CMK (cell line): ENCODE measurements around the gene GSG1.

Experiments used
- DNase-seq: peaks from one replicate; pipeline ENCODE4 v3.0.0-alpha.2; 2010; ENCODE audit warnings: low read depth

Gene GSG1

DNA sequence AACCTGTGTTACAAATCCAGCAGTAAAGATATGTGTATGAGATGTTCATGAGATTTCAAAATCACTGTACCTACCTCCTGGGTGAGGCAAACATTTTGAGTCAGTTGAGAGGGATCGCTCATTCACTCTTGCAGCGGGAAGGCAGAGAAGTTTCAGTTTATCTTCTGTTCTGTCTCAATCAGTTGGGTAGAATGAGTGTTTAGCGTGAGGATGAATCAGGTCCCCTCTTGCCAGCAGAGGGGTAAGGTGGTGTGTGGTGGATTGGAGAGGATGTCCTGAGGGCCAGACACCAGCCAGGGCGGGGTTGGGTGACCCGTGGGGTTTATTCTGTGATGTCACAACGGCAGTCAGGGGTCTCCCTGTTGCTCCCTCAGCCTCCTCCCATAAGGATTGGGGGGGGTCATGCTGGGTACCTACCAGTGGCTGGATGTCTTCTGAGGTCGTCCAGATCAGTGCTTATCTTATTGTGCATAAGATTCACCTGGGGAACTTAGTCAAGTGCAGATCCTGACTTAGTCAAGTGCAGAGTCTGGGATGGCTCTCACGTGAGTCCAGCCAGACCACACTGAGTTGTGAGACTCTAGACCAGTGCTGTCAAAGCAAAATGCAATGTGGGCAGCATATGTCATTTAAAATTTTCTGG lies at the start of gene GSG1:
Gene GSG1, minus strand, starts transcription at position 277 of the 643 bp plus-strand sequence. Its CDS starts 155 bp downstream, at position 122.
- no peak for DNase-seq

DNA sequence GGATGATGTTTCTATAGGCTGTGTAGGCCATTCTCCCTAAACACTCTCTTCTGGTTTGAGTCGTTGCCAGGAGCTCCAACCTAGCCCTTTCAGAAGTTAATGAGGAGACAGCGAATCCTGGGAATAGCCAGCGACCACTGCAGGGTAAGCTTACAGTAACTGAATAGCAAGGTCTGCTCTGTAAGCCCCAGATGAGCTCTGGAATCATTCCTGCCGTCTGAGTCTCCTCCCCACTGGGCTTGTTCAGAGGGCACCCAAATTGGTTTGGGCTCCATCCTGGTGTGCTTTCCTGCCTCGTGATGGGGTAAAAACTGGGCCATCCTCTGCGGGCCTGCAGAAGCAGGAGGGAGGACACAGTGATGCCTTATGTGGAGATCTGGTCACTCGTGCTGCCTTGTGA lies 49.7 kb upstream of the GSG1 start:
- no peak for DNase-seq

DNA sequence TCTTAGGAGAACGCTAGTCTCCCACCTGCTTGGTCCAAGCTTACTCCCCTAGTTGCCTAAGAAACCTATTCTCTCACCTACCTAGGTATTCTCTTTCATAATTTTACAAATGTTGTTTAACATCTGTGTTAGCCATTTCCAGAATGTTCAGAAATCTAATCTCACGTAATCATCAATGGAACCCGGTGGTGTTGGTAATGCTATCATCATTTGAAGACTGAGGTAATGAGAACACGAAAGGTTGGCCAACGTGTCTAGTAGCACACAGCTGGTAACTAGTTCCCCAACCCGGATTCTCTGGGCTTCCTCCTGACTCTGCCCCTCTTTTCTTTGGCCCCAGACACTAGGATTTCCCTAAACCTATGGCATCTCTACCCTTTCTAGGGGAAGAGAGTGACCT lies 49.3 kb upstream of the GSG1 start:
- no peak for DNase-seq

DNA sequence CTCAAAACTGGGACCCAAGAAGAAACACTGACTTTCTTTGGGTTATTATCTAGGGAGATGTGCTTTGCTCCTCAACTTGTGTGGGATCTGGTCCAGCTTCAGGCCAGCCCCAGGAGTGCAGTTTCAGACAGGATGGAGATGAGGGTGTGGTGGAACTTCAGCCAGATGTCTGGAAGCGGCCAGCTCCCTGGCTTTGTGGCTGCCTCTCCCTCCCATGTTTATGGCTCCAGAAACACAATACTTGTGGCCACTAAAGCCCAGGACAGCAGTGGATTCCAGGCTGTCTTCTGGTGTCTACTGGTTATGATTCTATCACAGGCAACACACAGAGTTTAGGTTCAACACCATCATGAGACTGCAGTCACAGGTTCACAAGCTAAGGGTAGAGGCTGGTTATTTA lies 48.8 kb upstream of the GSG1 start:
- DNase-seq: no peak

DNA sequence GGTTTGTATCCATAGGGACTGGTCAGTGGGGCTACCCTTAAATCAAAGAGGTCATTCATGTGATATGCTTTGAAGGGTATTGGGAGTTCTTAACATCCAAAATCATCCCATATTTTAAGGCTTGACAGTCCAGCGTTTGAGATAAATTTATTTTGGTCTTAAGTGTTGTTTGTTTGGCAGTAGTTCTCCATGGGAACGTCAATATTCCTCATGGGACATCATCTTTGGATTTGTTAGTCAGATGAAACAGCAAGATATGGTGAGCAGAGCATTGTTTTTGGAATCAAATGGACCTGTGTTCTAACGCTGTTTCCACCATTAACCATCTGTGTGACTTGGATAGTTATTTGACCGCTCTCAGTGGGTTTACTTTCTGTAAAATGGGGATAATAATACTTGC lies 45.9 kb upstream of the GSG1 start:
- no peak for DNase-seq

DNA sequence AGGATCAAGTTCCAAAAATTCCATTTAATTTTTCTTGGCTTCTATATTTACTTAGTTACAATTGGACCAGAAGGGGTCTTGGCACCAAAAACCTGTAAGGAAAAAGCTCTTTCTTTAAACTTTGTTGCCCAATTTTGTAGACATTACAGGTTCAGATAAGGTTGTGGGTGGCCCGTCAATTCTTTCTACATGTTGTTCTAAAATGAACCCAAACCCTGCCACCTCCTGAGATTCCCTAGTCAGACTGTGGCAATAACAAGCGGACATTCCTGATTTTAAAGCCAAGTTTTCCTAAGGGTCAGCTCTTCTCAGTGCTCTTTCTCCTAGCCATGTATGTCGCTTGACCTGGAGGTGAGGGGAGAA lies 45.0 kb upstream of the GSG1 start:
- no peak for DNase-seq

DNA sequence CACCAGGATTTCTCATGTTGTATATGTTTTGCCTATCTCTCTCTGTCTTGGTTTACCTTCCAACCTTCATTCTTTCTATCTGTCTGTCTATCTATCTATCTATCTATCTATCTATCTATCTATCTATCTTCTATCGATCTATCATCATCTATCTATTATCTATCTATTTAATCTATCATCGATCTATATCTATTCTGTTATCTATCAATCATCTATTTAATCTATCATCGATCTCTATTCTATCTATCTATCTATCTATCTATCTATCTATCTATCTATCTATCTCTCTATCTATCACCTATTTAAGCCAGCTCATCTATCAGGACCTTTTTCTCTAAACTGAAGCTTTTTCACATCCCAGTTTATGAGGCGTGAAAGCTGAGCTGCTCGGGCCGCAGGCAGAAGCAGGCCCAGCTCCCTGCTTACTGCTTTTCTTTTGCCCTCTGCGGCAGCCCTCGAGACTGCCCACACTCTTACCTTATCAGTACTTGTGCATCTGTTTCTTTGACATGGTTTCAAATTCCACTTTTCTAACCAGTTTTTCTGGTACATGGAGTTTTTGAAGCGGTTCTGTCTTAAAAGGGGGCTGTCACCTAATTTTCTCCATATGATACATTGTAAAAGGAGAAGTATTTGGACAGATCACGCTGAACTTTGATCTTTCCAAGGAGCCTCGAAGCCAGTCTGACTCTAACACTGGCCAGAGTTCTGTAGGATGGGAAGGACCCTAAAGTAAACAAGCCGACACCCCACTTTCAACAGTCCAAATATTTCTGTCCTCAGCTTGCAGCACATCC lies 44.4 kb upstream of the GSG1 start:
- no peak for DNase-seq

DNA sequence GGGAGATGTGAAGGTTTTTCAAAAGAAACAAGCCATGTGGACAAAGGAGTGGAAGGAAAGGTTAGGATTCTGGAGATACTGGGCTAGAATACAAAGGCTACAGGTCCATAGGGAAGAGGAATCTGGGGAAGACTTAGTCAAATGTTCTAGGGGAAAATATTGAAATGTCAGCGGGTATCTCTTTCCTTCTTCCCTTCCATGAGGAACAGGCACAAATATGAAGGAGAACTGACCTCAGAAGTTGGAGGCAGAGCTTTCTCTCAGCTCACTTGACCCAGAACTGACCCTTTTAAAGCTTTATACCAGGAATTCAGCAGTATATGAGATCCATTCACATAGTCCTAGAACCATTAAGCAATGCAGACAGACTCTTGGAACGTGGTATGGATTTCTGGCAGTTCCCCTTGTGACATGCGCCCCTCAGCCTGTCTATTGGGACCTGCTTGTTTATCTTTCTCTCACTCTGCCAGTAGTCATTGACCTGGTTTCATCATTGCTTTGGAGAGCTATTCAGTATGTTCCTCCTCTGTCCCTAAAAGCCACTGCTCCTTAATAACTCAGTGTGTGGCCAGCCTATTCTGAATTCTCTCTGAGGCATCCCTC lies 43.0 kb upstream of the GSG1 start:
- no peak for DNase-seq

DNA sequence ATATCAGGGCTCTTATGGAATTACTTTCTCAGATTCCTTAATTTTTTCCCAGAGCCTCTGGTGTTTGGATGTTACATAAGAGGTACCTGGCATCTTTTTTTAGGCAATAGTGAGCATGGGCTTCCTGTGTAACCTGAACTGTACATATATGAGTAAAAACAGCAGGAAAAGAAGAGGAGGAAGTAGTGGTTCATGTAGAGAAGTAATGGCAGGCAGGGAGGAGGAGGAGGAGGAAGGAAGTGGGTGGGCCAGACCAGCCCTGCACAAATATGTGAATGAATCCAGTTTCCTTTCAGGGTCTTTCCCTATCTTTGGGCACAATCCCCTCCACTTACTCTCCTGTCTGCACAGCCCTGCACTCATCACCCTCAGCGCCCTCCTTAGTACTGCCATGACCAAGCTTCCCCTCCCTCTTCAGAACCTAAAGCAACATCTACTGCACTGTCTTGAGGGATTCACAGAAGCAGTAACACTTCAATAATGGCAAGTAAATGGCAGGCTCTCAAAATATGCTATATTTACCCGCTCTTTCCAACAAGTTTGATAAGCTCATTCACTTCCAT lies 40.9 kb upstream of the GSG1 start:
- no peak for DNase-seq

DNA sequence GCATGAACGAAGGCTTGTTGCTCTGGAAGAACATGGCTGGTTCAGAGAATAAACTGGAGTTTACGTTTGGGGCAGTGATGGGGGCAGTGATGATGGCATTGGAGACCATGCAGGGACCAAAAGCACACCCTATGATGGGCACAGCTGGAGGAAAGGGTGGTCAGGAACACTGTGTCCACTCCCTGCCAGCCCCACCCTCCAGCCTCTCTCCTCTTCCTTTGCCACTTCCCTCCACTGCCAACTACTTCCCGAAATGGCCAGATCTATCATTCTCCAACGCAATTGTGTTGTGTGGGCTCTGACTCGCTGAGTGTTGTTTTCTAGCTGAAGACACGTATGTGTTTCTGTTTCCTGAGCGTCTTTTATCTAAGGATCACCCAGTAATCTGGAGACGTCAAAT lies 39.3 kb upstream of the GSG1 start:
- DNase-seq: no peak

DNA sequence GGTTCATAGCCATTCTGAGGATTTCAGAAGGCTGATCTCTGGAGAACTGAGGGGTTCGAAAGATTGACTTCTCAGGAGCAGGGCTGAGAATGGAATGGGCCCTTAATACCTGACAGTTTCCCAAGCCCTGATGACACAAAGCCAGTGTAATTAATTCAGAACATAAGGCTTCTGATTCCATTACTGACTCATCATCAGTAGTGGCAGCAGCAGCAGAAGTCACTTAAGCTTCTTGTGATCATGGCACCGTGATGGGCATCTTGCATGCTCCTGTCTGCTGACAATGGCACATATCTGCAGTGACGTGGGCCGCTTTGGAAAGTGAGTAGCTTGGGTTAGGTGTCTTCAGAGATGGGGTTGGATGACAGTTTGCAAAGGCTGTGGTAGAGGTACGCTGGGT lies 38.2 kb upstream of the GSG1 start:
- no peak for DNase-seq

DNA sequence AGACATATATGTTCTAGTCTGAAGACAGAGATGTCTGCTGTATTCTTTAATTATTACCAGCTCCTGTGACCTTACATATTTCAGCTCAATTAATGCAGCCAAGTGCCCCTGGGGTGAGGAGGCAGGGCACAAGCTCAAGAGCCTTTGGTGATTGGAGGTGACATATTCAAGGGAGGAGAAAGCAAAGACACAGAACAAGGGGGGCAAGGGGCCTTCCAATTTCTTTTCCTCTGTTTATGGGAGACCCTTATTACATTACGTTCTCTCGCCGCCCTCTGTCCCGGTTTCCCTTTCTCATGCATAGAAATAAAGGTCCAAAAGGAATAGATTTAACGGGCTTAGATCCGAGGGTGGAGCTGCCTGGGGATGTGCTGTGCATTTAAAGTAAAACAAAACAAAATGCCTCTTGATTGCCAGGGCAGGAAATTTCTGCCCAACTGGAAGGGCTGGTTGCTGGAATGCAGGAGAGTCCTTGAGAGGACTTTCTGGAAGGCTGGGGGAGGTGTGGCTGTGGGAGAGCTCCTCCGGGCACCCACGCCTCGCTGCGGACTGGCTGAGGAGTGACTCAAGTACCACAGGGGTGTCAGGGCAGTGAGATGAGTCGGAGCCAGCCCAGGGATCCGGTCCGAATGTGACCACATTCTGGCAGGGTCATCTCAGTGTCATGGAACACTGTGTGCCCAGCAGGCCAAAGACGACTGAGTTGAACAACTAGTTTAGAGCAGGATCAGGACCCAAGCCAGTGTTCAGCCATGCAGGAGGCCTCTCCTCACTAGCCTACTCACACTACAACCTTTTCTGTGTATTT lies 32.1 kb upstream of the GSG1 start:
- DNase-seq: no peak

DNA sequence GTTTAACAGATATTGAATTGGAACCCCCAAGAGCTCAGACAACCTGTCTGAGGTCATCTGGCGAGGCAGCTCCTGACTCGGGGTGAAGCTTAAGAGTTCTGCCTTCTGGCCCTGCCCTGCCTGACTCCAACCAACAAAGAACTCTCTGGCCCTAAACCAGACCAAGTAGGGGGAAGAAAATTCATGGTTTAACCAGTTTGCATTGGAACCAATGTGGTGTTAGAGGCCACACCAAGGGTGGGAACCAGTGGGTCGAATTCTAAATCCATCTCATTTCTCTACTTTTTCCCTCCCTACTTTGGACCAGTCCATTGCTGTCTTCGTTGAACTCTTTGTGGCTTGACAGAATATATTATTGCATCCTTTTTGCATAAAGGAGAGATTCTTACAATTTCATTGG lies 30.4 kb upstream of the GSG1 start:
- no peak for DNase-seq

DNA sequence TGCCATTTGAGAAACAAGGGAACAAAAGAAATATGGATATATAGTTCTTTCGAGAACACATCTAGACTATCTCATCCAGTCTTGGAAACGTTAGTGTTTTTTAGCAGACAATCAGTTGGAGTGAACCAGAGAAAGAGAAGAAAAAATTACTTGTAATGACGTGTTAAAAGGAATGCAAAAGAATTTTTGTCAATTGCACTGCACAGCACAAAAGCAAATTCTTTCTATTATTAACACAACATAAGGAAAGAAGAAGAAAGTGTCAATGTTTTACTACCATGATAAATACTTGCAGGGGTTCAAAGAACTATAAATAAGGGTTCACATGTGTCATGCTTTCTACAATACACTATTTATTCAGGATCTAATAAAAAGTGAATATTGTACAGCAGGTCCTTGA lies 27.5 kb upstream of the GSG1 start:
- no peak for DNase-seq

DNA sequence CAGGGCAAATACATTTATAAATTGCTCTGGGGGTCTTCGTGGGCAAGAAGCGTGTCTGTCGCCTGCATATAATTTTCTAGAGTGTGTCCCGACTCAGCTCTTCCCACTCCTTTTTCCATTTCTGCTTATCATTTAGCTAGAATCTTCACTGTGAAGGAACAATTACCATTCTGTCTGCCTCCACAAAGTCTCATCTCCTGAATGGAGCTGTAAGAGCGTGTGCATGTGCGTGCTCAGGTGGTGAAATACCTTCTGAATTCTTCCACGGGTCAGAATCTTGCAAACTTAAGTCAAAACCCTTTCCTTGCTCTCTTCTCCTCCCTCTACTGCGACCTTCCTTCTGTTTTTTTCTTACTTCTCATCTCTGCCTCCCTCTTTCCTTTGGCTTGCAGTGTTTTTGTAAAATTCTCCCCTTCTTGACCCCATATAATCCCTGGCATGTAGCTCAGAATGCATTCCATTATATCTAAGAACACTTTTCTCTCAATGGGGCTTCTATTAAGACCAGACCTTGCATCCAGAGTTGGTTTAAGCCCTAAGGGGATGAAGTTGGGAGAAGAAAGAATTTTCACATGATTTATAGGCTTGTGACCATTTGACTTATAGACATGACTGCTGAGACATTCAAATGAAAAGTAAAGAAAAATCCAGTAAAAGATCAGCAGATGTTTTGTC lies 25.0 kb upstream of the GSG1 start:
- no peak for DNase-seq

DNA sequence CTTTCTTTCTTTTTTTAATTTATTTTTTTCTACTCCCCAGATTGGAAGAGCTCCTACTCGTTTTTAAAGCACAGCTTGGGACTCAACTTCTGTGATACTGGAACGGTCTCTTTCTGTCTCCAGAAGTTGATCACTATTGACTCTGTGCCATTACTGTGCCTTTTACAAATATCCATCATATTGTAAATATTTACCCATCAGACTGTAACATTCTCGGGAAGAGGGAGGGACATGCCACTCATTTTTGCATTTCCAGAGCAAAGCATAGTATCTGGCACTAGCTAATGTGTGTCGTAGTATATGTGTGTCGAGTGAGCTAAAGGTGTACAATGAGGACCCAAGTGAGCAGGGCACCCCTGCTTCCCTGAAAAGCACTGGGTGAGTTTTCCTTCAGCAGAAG lies 24.0 kb upstream of the GSG1 start:
- DNase-seq: no peak

DNA sequence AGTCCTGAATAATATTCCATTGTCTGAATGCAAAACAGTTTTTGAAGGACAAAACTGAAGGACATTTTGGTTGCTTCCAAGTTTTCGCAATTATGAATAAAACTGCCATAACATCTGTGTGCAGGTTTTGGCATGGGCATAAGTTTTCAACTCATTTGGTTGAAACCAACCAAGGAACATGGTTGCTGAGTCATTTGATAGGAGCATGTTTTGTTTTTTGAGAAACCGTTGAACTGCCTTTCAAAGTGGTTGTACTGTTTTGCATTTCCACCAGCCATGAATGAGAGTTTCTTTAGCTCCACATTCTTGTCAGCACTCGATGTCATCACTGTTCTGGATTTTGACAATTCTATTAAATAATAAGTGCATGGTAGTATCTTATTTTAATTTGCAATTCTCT lies 23.0 kb upstream of the GSG1 start:
- DNase-seq: no peak

DNA sequence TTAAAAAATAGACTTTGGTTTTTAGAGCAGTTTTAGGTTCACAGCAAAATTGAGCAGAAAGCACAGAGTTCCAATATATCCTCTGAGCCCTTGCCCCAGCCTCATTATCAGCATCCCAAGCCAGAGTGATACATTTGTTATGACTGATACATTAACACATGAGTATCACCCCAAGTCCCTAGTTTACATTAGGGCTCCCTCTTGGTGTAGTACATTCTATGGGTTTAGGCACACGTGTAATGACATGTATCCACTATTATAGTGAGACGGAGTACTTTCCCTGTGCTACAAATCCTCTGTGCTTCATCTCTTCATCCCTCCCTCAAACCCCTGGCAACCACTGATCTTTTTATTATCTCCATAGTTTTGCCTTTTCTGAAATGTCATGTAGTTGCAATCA lies 22.5 kb upstream of the GSG1 start:
- DNase-seq: no peak

DNA sequence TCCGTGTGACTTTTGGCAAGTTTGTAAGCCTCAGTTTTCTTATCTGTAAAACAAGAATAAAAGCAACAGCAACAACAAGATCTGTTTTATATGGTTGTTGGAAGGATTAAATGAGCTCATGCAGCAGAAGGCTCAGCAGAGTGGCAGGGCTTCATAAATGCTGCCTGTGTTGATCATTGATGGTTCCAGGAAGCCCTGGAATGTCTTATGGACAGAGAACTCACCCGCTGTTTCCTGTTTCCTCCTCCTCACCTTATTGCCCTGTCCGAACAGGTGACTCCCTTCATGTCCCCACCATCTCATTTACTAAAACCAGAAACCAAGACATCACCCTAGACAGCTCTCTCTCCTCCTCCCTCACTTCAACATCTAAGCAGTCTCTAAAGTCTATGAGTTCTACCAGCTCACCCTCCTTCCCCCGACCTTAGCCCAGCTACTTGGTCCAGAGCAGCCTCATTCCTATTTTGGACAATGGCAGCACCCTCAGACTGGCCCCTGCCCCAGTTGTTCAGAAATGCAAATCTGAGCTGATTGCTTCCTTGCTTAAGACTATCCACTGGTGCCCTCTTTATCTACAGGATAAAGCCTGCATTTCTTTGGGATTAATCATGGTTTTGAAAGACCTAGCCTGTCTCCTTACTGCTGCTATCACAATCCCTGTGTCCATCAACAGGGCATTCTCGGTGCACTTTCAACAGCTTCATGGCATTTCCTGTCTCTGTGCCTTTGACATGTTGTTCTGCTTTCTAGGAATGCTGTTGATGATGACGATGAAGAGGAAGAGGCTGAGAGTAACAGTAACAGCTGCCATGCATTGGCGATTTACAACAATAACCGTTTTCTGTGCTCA lies 21.4 kb upstream of the GSG1 start:
- no peak for DNase-seq

DNA sequence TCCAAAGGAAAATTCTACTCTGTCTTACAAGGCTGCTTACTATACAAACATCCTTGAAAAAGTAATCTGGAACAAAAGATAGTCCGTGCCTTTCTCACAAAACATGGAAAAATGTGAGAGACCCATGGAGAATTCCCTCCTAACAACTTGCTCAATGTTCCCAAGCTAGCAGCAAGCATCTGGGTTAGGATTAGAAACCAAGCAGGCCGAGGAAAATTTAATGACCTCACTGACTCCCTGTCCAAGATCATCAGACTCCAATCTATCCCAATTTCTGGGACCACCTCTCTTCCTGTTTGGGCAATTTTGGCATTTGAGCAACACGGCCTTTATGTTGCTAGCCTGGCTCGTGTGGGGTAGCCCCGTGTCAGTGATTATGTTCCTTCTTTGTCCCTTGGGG lies 18.1 kb upstream of the GSG1 start:
- DNase-seq: no peak

DNA sequence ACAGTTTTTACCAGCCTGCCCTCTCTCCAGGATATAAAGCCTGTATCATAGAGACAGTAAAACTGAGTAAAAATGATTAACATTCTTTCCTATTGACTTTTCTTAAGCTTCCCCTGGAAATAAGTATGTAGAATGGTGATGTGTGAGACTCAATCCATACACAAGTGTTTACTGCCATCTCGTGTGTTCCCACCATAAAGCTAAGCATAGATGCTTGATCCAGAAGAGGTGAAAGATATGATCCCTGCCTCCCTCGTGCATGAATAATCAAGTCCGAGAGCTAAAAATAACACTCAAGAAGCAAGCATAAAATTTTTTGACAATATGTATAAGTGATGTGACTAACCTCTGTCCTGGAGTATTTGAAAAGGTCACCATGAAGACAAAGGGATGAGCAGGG lies 16.9 kb upstream of the GSG1 start:
- no peak for DNase-seq
